ENCODE measurements around the gene UPK1A.
"Not testable (repeated sequence)": the region's sequence is repeated elsewhere in the genome, so short reads cannot be mapped to it uniquely, and the experiment has no call there.

The UPK1A gene

DNA sequence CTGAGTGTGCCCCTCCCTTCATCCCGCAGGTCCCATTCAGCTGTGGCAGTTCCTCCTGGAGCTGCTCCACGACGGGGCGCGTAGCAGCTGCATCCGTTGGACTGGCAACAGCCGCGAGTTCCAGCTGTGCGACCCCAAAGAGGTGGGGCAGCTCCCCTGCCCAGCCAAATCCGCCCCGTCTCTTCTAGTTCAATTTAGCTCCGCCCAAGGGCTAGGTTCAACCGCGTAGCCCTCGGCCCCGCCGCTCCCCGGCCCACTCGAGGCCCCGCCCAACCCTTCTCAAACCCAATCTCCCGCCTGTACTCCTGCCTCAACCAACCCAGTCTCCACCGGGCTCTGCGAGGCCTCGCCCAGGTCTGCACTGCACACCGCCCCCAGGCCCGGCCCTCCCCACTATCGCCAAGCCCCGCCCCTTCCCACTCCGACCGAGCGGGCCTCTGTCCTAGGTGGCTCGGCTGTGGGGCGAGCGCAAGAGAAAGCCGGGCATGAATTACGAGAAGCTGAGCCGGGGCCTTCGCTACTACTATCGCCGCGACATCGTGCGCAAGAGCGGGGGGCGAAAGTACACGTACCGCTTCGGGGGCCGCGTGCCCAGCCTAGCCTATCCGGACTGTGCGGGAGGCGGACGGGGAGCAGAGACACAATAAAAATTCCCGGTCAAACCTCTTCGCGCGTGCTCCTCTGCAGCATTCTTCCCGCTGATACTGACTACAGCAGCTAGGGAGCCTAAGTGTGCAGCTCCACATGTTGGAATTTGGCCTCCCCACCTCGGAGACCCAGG lies 21.9 kb upstream of the UPK1A start:
- peak; percentile 78 to 90 for DNase-seq (ENCODE audit: low read depth in 2 of 2, low spot score in 1 of 2)

DNA sequence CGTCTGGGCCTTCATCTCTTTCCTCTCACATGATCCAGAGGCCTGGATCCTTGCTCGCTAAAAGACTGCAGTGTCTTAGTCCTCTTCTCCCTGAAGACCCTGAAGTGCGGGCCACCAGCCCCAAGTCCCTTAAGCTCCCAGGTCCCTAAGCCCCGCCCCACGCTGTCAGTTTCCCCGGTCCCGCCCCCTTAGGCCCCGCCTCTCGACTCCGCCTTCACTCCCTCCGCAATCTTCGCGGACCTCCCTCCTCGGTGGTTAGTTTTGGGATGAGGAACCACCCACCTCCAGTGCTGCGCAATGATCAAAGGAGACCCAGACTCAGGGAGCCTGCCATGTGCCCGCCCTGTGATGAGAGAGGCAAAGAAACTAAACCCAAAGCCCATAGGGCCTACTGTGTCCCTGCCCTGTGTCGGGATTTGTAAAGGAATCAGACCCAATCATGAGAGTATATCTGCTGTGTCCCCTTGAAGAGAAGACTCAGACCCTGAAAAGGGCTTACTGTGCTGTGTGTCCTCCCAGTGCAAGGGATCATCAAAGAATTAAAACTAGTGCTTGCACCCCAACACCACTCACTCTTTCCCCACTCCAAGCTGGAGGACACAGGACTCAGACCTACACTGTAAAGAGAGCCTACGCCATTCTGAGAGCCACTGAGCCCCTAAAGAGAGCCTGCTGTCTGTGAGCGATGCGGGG lies 21.2 kb upstream of the UPK1A start:
- peak; percentile 51 for DNase-seq (ENCODE audit: low read depth in 2 of 2, low spot score in 1 of 2)

DNA sequence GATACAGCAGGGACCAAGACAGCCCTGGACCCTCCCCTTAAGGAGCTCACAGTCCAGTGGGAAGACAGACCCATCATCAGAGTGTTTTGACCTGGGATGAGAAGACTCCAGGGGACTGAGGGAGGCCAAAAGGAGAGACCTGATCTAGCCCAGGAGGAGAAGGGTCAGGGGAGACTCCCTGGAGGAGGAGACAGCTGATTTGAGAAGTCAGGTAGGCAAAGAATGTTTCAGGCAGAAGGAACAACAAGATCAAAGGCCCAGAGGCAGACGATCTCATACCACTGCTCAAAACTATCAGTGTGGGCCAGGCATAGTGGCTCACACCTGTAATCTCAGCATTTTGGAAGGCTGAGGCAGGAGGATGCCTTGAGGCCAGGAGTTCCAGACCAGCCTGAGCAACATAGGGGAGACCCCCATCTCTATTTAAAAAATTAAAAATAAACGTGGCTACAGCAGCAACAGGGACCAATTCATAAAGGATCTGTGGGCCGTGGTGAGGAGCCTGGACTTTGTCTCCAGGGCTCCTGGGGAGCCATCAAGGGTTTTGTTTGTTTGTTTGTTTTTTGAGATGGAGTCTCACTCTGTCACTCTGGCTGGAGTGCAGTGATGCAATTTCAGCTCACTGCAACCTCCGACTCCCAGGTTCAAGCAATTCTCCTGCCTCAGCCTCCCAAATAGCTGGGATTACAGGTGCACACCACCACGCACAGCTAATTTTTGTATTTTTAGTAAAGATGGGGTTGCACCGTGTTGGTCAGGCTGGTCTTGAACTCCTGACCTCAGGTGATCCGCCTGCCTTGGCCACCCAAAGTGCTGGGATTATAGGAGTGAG lies 20.4 kb upstream of the UPK1A start:
- DNase-seq (ENCODE audit: low read depth in 2 of 2, low spot score in 1 of 2): no peak

- DNase-seq (ENCODE audit: low read depth in 2 of 2, low spot score in 1 of 2): peak; percentile 77 to 81
Measured at GRCh38 chr19:35648017-35648961, 18.0 kb upstream of the UPK1A start, which contains the start of gene COX6B1. Gene COX6B1 (plus strand): TSS chr19:35648323. CDS start chr19:35651244, 2,921 bp downstream.

GRCh38 chr19:35650581-35650980 lies 15.7 kb upstream of the UPK1A start:
- no peak for DNase-seq (ENCODE audit: low read depth in 2 of 2, low spot score in 1 of 2)

GRCh38 chr19:35654828-35655227 lies 11.5 kb upstream of the UPK1A start:
- not testable (repeated sequence) for DNase-seq (ENCODE audit: low read depth in 2 of 2, low spot score in 1 of 2)

- no peak for DNase-seq (ENCODE audit: low read depth in 2 of 2, low spot score in 1 of 2)
Measured at GRCh38 chr19:35655600-35655999, 10.7 kb upstream of the UPK1A start.

GRCh38 chr19:35656700-35657099 lies 9.6 kb upstream of the UPK1A start:
- DNase-seq (ENCODE audit: low read depth in 2 of 2, low spot score in 1 of 2): no peak

DNA sequence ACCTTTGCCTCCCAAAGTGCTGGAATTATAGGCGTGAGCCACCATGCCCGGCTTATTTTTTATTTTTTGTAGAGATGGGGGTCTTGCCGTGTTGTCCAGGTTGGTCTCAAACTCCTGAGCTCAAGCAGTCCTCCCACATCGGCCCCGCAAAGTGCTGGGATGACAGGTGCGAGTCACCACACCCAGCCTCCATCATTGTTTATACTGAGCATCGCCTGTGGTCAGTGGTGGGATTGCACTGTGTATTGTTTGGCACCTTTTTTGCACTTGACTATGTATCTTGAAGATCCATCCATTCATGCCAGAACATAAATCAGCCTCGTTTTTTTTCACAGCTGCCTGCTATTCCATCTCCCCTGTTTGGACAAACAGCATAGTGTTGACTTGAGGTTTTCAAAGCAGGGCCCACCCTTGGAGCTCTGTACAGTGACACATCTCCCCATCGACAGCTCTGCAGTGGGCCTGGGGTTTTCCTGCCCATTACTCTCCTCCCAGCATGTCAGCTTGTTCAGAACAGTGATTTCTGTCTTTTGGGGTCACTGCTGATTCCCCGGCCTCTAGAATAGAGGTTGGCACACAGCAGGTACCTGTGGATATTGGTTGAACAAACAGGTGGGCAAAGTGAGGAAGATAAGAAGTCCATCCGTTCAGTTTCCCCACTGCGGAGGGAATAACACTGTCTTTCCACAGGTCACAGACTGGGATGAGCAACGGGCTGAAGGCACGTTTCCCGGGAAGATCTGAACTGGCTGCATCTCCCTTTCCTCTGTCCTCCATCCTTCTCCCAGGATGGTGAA lies 8.2 kb upstream of the UPK1A start:
- DNase-seq (ENCODE audit: low read depth in 2 of 2, low spot score in 1 of 2): no peak

GRCh38 chr19:35661995-35662340 lies 4.3 kb upstream of the UPK1A start:
- no peak for DNase-seq (ENCODE audit: low read depth in 2 of 2, low spot score in 1 of 2)

DNA sequence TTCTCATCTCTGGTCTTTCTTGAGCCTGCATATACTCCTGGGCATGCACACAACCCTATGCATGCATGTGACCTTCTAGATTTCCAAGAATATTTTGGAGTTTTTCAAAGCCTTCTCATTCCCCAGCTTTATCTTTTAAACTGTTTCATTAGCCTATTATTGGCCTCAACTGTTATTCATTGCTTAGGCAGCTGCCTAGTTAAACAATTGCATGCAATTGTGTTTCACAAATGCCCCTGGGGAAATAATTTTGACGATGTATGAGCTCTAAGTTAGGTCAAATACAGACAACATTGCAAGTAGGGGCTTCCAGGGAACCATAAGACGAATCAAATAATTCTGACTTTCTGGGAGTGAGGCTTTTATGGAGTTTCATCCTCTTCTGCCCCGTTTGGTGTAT lies 2.3 kb upstream of the UPK1A start:
- no peak for DNase-seq (ENCODE audit: low read depth in 2 of 2, low spot score in 1 of 2)

DNA sequence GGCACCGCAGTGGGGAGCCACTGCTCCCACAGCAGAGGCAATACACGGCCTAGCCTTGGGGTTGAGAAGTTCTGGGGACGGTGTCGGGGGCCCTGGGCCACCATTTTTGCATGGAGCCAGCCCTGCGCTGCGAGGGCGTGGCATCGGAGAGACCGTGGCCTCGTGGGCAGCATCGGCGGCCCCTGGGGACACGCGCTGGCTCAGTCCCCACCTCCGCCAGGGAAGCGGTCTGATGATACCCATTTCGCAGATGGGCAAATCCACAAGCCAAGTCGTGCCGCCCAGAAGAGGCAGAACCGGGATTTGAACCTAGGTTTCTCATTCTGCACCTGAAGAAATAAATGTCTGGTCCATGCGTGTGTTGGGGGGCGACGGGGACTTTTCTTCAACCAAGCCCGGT lies 1.2 kb upstream of the UPK1A start:
- DNase-seq (ENCODE audit: low read depth in 2 of 2, low spot score in 1 of 2): no peak

DNA sequence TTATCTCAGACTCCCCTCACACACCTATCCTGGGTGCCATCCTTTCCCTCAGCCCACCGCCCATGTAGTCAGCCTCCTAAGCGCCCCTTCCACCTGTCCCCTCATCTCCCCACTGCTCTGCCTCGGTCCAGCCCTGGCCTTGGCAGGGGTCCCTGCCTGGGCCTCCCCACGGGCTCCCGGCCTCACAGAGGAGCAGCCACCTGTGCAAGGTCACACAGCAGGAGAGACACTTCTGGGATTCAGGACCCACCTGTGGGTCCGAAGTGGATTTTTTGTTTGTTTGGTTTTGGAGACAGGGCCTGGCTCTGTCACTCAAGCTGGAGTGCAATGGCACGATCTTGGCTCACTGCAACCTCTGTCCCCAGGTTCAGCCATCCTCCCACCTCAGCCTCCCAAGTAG lies 713 bp upstream of the UPK1A start:
- DNase-seq (ENCODE audit: low read depth in 2 of 2, low spot score in 1 of 2): no peak

- DNase-seq (ENCODE audit: low read depth in 2 of 2, low spot score in 1 of 2): no peak
Measured at GRCh38 chr19:35669566-35669965, 3.2 kb downstream of the UPK1A start.

DNA sequence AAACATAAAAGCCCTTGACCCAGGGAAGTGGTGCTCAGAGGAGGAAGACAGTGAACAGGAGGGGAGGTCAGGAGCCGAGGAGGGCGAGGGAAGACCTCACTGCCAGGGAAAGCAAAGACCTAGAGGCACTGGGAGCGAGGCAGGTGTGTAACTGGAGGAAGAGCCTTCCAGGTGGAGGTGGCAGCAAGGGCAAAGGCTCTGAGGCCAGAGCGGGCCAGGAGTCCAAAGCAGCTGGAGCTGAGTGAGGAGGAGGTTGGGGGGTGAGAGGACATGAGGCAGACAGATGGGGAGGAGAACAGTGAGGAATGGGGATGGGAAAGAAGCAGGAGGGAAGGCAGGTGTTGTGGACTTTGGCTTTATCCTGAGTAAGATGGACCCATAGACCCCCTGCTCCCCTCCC lies 3.7 kb downstream of the UPK1A start:
- no peak for DNase-seq (ENCODE audit: low read depth in 2 of 2, low spot score in 1 of 2)

DNA sequence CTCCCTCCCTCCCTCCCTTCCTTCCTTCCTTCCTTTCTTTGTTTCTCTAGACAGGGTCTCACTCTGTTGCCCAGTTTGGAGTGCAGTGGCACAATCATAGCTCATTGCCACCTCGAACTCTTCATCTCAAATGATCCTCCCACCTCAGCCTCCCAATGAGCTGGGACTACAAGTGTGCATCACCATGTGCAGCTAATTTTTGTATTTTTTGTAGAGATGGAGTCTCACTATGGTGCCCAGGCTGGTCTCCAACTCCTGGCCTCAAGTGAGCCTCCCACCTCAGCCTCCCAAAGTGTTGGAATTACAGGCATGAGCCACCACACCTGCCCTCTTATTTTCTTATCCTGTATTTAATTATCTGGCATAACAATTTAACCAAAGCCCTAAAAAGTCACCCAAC lies 4.4 kb downstream of the UPK1A start:
- no peak for DNase-seq (ENCODE audit: low read depth in 2 of 2, low spot score in 1 of 2)

DNA sequence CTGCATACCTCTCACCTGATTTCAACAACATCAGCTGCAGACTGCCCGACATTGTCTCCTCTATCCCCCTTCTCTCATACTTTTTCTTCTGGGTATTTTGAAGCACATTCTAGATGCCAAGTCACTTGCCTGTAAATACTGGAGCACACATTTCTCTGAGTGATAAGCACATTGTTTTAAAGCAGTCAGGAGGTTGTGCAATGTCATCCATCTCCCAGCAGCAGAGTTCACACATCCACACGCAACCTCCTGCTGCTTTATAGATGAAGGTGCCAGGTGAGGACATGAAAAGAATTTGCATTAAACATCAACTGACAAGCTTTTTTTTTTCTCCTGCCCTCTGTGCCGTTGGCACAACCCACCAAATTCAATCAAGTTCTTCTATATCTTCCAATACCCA lies 5.5 kb downstream of the UPK1A start:
- no peak for DNase-seq (ENCODE audit: low read depth in 2 of 2, low spot score in 1 of 2)

DNA sequence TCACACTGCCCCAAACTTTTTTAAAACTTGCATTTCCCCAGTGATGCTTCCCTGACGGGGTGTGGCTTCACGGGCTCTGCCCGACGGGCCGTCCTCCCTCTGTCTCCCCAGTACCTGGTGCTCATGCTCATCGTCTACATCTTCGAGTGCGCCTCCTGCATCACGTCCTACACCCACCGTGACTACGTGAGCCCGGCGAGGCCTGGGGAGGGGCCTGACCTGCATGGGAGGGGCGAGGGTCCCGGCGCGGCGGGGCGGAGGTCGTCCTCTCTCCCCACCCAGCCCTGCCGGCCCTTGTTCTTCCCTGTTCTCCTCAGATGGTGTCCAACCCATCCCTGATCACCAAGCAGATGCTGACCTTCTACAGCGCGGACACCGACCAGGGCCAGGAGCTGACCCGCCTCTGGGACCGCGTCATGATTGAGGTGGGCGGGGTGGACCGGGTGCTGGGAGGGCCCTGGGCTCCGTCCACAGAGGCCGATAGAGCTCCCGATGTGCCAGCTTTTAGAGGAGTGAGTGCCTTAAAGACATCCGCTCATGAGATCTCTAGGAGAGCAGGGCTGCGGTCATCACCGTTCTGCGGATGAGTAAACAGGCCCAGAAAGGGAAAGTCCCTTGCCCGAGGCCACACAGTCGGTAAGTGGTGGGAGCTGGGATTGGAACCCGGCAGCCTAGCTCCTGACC lies 6.9 kb downstream of the UPK1A start:
- DNase-seq (ENCODE audit: low read depth in 2 of 2, low spot score in 1 of 2): peak; percentile 7 to 12

- no peak for DNase-seq (ENCODE audit: low read depth in 2 of 2, low spot score in 1 of 2)
Measured at GRCh38 chr19:35675589-35676140, 9.3 kb downstream of the UPK1A start.
